HepG2 (cell line): ENCODE results near the gene FHIT. TPM values are rescaled to one million over a fixed set of nuclear protein-coding genes. Genes with fewer than 3 reads are reported as not detected.

ENCODE experiments used
- ATAC-seq: fragments of 200-7000 bp; cut with Tn5 transposase; 3 replicates; pipeline ENCODE4 v1.9.1; 2020; ENCODE audit warnings: mild to moderate bottlenecking, moderate library complexity
- BruUV-seq: library from RNA; stranded (reverse); fragments of 400-500 nt; replicated peaks from 2 replicates; lab custom pipeline; 2021; lab: Mats Ljungman, UMichigan
- CTCF ChIA-PET: fragments of 300-600 bp; formaldehyde crosslinking; extraction: SDS; loops from one replicate; lab custom pipeline; 2021; ENCODE audit warnings: low total read pairs, inconsistent platforms, low intra/inter-chr PET ratio; lab: Yijun Ruan, JAX
- POLR2A ChIA-PET: fragments of 350-600 bp; sonication (Branson Sonifier 250); formaldehyde crosslinking; loops from one replicate; lab custom pipeline; 2020; ENCODE audit warnings: antibody characterized with exemption, inconsistent platforms; lab: Yijun Ruan, JAX
- DNase-seq: peaks from one replicate; pipeline ENCODE4 v3.0.0-alpha.2; 2015; ENCODE audit warnings: low spot score
- FAIRE-seq: peaks from 3 replicates; lab custom pipeline; 2011; peaks lifted over from hg19 to GRCh38; lab: Jason Lieb, UNC
- H2AFZ ChIP-seq: one replicate; pipeline ENCODE4 v1.6.1; 2011; ENCODE audit warnings: low read length, inconsistent platforms
- H3K27ac ChIP-seq: fragments of 300-600 bp; 3 replicates; pipeline ENCODE4 v1.8.0; 2011; ENCODE audit warnings: mixed run types, mild to moderate bottlenecking, mixed read lengths, low read length, inconsistent platforms; ENCODE audit not compliant: insufficient read depth; ENCODE audit errors: extremely low read length
- H3K27me3 ChIP-seq, 2 experiments: fragments of 200-600 bp in 1 of 2; 2 replicates in 1 of 2; 3 replicates in 1 of 2; pipeline versions ENCODE4 v1.6.0 to v1.8.0; 2011; ENCODE audit warnings: low read length in 2 of 2, mild to moderate bottlenecking in 2 of 2, moderate library complexity in 2 of 2, inconsistent platforms in 1 of 2; ENCODE audit not compliant: insufficient read depth in 2 of 2, control insufficient read depth in 1 of 2
- H3K36me3 ChIP-seq, 2 experiments: fragments of 200-600 bp in 1 of 2; replicated peaks in 1 of 2; 2 replicates in 1 of 2; 3 replicates in 1 of 2; pipeline versions ENCODE4 v1.5.1 to v1.8.0; 2011; ENCODE audit warnings: low read length in 2 of 2, inconsistent platforms in 1 of 2; ENCODE audit not compliant: insufficient read depth in 2 of 2, control insufficient read depth in 1 of 2
- H3K4me1 ChIP-seq: 2 replicates; pipeline ENCODE4 v1.5.1; 2012; ENCODE audit warnings: low read length, inconsistent platforms; ENCODE audit not compliant: insufficient read depth
- H3K4me2 ChIP-seq: 2 replicates; pipeline ENCODE4 v1.6.0; 2011; ENCODE audit warnings: low read depth, low read length, inconsistent platforms
- H3K4me3 ChIP-seq, 3 experiments: fragments of 200-600 bp in 1 of 3; sonication (generic), shearing (Covaris generic) in 1 of 3; replicated peaks in 1 of 3; 2 replicates each; pipeline ENCODE4 v1.5.1; 2011 to 2016; ENCODE audit warnings: low read length in 3 of 3, inconsistent platforms in 2 of 3, low read depth in 2 of 3, mild to moderate bottlenecking in 2 of 3, control low read depth in 1 of 3, mixed read lengths in 1 of 3; ENCODE audit not compliant: insufficient read depth in 1 of 3
- H3K79me2 ChIP-seq: one replicate; pipeline ENCODE4 v1.6.1; 2011; ENCODE audit warnings: low read length, inconsistent platforms; ENCODE audit not compliant: insufficient read depth
- H3K9ac ChIP-seq: 2 replicates; pipeline ENCODE4 v1.6.0; 2011; ENCODE audit warnings: mild to moderate bottlenecking, low read depth, low read length, inconsistent platforms; ENCODE audit not compliant: insufficient read depth
- H3K9me3 ChIP-seq: 2 replicates; pipeline ENCODE4 v1.5.1; 2012; ENCODE audit warnings: mild to moderate bottlenecking, low read length
- H4K20me1 ChIP-seq: 2 replicates; pipeline ENCODE4 v1.6.0; 2011; ENCODE audit warnings: inconsistent platforms, mild to moderate bottlenecking, low read length, moderate library complexity; ENCODE audit not compliant: insufficient read depth
- CEBPG ChIP-seq: IDR thresholded peaks from 2 replicates; pipeline ENCODE4 v1.6.1; 2016
- CHD2 ChIP-seq: IDR thresholded peaks from 2 replicates; pipeline ENCODE4 v1.6.1; 2011; ENCODE audit warnings: low read depth, low read length, improper control_type of control experiment
- CREBL2 ChIP-seq: sonication (generic); formaldehyde crosslinking; IDR thresholded peaks from 2 replicates; pipeline ENCODE4 v1.8.1; 2023; ENCODE audit warnings: missing genetic modification reagents, mild to moderate bottlenecking, borderline replicate concordance
- HDAC2 ChIP-seq: sonication (generic); formaldehyde crosslinking; IDR thresholded peaks from 2 replicates; pipeline ENCODE4 v1.4.0; 2020; ENCODE audit warnings: missing genetic modification reagents
- HIVEP1 ChIP-seq: sonication (generic); formaldehyde crosslinking; IDR thresholded peaks from 2 replicates; pipeline ENCODE4 v1.4.0; 2020; ENCODE audit warnings: mild to moderate bottlenecking, missing genetic modification reagents
- JUN ChIP-seq: sonication (generic); formaldehyde crosslinking; IDR thresholded peaks from 2 replicates; pipeline ENCODE4 v1.4.0; 2020; ENCODE audit warnings: mild to moderate bottlenecking, missing genetic modification reagents
- KLF11 ChIP-seq: IDR thresholded peaks from 2 replicates; pipeline ENCODE4 v1.6.1; 2016; ENCODE audit warnings: missing compliant biosample characterization
- MZF1 ChIP-seq: sonication (generic); formaldehyde crosslinking; IDR thresholded peaks from 2 replicates; pipeline ENCODE4 v1.8.1; 2023; ENCODE audit warnings: mild to moderate bottlenecking, missing genetic modification reagents, borderline replicate concordance
- PRPF4 ChIP-seq: fragments of 200-400 bp; formaldehyde crosslinking; IDR thresholded peaks from 2 replicates; pipeline ENCODE4 v1.6.1; 2016; ENCODE audit warnings: low read length, low read depth; ENCODE audit not compliant: poor library complexity, severe bottlenecking
- SMARCC2 ChIP-seq: fragments of 450-650 bp; IDR thresholded peaks from 2 replicates; pipeline ENCODE4 v1.6.1; 2017; ENCODE audit warnings: antibody characterized with exemption, mild to moderate bottlenecking
- TFDP1 ChIP-seq: IDR thresholded peaks from 2 replicates; pipeline ENCODE4 v1.6.1; 2016; ENCODE audit warnings: missing compliant biosample characterization, missing genetic modification reagents, borderline replicate concordance
- TGIF2 ChIP-seq: IDR thresholded peaks from 2 replicates; pipeline ENCODE4 v1.6.1; 2016; ENCODE audit warnings: control low read depth, missing compliant biosample characterization
- ZNF101 ChIP-seq: sonication (generic); formaldehyde crosslinking; IDR thresholded peaks from 2 replicates; pipeline ENCODE4 v1.4.0; 2020; ENCODE audit warnings: mild to moderate bottlenecking, low read depth, missing genetic modification reagents, borderline replicate concordance
- ZNF253 ChIP-seq: sonication (generic); formaldehyde crosslinking; IDR thresholded peaks from 2 replicates; pipeline ENCODE4 v1.8.0; 2022; ENCODE audit warnings: mild to moderate bottlenecking, missing genetic modification reagents, borderline replicate concordance
- ZNF414 ChIP-seq: sonication (generic); formaldehyde crosslinking; IDR thresholded peaks from 2 replicates; pipeline ENCODE4 v1.5.0; 2020; ENCODE audit warnings: missing genetic modification reagents
- ZNF740 ChIP-seq: sonication (generic); formaldehyde crosslinking; IDR thresholded peaks from 2 replicates; pipeline ENCODE4 v1.4.0; 2020; ENCODE audit warnings: missing genetic modification reagents
- WGBS: methylation state at CpG from one replicate; pipeline ENCODE4 v1.1.6; 2017; ENCODE audit warnings: low lambda C conversion rate; 5-methylcytosine and 5-hydroxymethylcytosine counted together
- in situ Hi-C: cut with HindIII; loops from 2 replicates; pipeline ENCODE4 v1.10.0; 2017; ENCODE audit warnings: low pct_unique_long_range_greater_than_20kb; ENCODE audit not compliant: extremely low pct_ligation_motif_present
- intact Hi-C: fragments of 100-400 bp; cut with micrococcal nuclease; formaldehyde crosslinking; loops from one replicate; pipeline ENCODE4 v1.10.0; 2022; ENCODE audit not compliant: unreplicated experiment
- polyA plus RNA-seq, 8 experiments: library from polyadenylated mRNA; depleted of rRNA in 3 of 8; stranded (reverse) in 7 of 8; unstranded in 1 of 8; fragments of >200 nt; fragmentation: Illumina TruSeq in 4 of 8; extraction: Trizol in 4 of 8; gene quantifications; 2 replicates each; pipeline versions ENCODE4 v1.2.1 to v1.2.3, GENCODE V29; 2011 to 2016; ENCODE audit warnings: low read depth in 4 of 8, missing spikeins in 1 of 8, mixed read lengths in 1 of 8; ENCODE audit not compliant: insufficient read depth in 1 of 8
- total RNA-seq, 5 experiments: library from RNA; depleted of rRNA; stranded (reverse); fragments of >200 nt; fragmentation: Illumina TruSeq; extraction: Trizol; gene quantifications; 2 replicates each; pipeline ENCODE4 v1.2.3, GENCODE V29; 2016; ENCODE audit warnings: low read depth in 1 of 5

Gene FHIT
- total and polyA plus RNA-seq, 2 of the 13 experiments (the other 11 are each of a cell fraction or from before 2014, with no cell fraction given) = 4.0 to 4.6 TPM

GRCh38 chr3:59810606-59811005 is 1440.6 kb downstream of the FHIT start:
- Histone ChIP-seq H3K27me3 (no peaks in the 10 kb centered on the region), H3K9me3 (no peaks in the 10 kb centered on the region), H4K20me1 (no peaks in the 10 kb centered on the region), H3K36me3 (no peaks in the 10 kb centered on the region), H3K4me2 (no peak overlapping the region), H3K4me3 (no peak overlapping the region), H3K27ac (no peak overlapping the region), H3K9ac (no peak overlapping the region), H2AFZ (no peak overlapping the region), H3K4me1 (no peaks in the 10 kb centered on the region), H3K79me2 (no peaks in the 10 kb centered on the region)
- DNase-seq (no peak), ATAC-seq (no peak), FAIRE-seq (no peak)
- intact Hi-C loops (no loop called here), in situ Hi-C loops (no loop called here)
- ChIA-PET CTCF (no interaction called here), POLR2A (no interaction called here)
- TF ChIP-seq SMARCC2 = no peak
- no peak for TF ChIP-seq KLF11
- TF ChIP-seq ZNF740 (CRISPR knock-in tag) = no peak
- no peak for TF ChIP-seq JUN (CRISPR knock-in tag)
- no peak for TF ChIP-seq MZF1
- no peak for TF ChIP-seq ZNF414 (CRISPR knock-in tag)
- no peak for TF ChIP-seq TGIF2 (CRISPR knock-in tag)
- no peak for TF ChIP-seq CHD2
- TF ChIP-seq PRPF4 = no peak
- TF ChIP-seq ZNF253 (CRISPR knock-in tag) = no peak
- no peak for TF ChIP-seq HDAC2 (CRISPR knock-in tag)
- no peak for TF ChIP-seq HIVEP1
- no peak for TF ChIP-seq ZNF101 (CRISPR knock-in tag)
- TF ChIP-seq CREBL2 (CRISPR knock-in tag) = no peak
- TF ChIP-seq CEBPG = no peak
- no peak for TF ChIP-seq TFDP1 (CRISPR knock-in tag)
- 47% methylated on average over 2 of the region's 2 CpGs for WGBS
- BruUV-seq = no TSS peak
